Measurements from ENCODE around the gene PELI1. TPM values are rescaled to one million over a fixed set of nuclear protein-coding genes. Genes with fewer than 3 reads are reported as not detected.
A peak's percentile ranks its signal among the peaks of the same experiment; 100 is the strongest.

PELI1 gene
- total and polyA plus RNA-seq, 2 donors (not counting 3 experiments of a cell fraction or from before 2014, with no cell fraction given), result 14.2 to 30.9 TPM

DNA sequence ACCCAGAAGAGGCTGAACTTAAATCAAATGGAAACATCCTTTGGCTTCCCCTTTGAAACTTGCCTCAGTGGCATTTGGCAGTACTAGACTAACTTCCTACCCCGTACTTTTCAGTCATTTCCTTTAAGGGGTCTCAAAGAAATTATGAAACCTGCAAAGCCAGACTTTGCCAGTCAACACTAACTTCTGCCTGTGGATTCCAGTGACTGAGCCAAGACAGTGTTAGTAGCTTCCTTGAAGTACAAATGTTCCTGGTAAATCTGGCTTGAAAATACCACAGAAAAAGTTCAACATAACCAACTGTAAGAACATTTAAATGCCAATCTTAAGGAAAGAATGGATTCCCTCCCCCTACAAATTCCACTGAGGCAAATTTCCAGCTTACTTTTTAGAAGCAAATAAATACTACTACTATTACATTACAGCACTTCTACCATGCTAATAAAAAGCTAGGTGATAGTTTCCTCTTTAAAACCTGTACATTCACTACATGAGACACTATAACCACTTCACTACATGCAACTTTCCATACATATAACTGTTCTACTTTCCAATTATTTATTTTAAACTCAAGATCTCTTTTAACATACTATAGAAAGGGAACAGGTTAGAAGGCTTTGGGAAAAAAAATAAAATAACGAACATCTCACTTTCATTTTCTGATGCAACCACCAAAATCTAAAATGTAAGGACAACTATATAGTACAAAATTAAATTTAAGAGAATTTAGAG is 2.4 kb downstream of the PELI1 start:
- no peaks in the 10 kb centered on the region for H3K9me1 ChIP-seq (replicated peaks; ENCODE audit: control insufficient read depth, extremely low read depth, insufficient read depth, low read length)
- peak overlapping the region; percentile 74 for H3K27ac ChIP-seq (ENCODE audit: insufficient read depth, low read depth, low read length)
- ChIA-PET POLR2A (interaction anchor here (0.9 kb wide), 1 partner anchor 171 kb away, joined by 3 read pairs; no protein-coding TSS in a partner anchor), CTCF (interaction anchor here (0.7 to 4.3 kb wide), 11 partner anchors 8 to 187 kb away, joined by 3 to 36 read pairs (median 6); no protein-coding TSS in a partner anchor)
- no peak overlapping the region for H2AFZ ChIP-seq (ENCODE audit: low read depth, low read length)
- dilution Hi-C loops (cut with MboI; ENCODE audit: extremely low pct_ligation_motif_present, low sequenced_read_pairs), result no loop called here
- H3K9ac ChIP-seq (replicated peaks; ENCODE audit: extremely low read depth, insufficient read depth, low read length), result peak overlapping the region; percentile 86
- H4K20me1 ChIP-seq (replicated peaks; ENCODE audit: control insufficient read depth, extremely low read depth, insufficient read depth, low read length), result no peaks in the 10 kb centered on the region
- H3K4me3 ChIP-seq (replicated peaks in 1 of 3; ENCODE audit: insufficient read depth in 1 of 3, low read depth in 1 of 3, low read length in 3 of 3), result peak overlapping the region; percentile 70 to 90 (median 83)
- peaks cover 72% of the 10 kb centered on the region for H3K79me2 ChIP-seq (ENCODE audit: control insufficient read depth, insufficient read depth, low read length)
- peaks cover 0 to 4% of the 10 kb centered on the region in 2 experiments for H3K27me3 ChIP-seq (ENCODE audit: control insufficient read depth in 2 of 2, insufficient read depth in 2 of 2, low read length in 2 of 2)
- intact Hi-C loops (cut with micrococcal nuclease), result loop anchor here (5.0 to 10.0 kb wide), 3 partner anchors 260 to 503 kb away; partner anchors contain the start of gene AFTPH
- no peaks in the 10 kb centered on the region for H3K36me3 ChIP-seq (ENCODE audit: control insufficient read depth in 2 of 2, extremely low read depth in 1 of 2, insufficient read depth in 2 of 2, low read length in 2 of 2)
- peaks cover 29% of the 10 kb centered on the region for H3K4me1 ChIP-seq (ENCODE audit: control insufficient read depth, extremely low read depth, insufficient read depth, low read length)
- TF ChIP-seq FOS (IDR thresholded peaks at IDR 0.05; ENCODE audit: borderline replicate concordance, insufficient read depth, low read length), result no peak
- TF ChIP-seq, protein P1, sequence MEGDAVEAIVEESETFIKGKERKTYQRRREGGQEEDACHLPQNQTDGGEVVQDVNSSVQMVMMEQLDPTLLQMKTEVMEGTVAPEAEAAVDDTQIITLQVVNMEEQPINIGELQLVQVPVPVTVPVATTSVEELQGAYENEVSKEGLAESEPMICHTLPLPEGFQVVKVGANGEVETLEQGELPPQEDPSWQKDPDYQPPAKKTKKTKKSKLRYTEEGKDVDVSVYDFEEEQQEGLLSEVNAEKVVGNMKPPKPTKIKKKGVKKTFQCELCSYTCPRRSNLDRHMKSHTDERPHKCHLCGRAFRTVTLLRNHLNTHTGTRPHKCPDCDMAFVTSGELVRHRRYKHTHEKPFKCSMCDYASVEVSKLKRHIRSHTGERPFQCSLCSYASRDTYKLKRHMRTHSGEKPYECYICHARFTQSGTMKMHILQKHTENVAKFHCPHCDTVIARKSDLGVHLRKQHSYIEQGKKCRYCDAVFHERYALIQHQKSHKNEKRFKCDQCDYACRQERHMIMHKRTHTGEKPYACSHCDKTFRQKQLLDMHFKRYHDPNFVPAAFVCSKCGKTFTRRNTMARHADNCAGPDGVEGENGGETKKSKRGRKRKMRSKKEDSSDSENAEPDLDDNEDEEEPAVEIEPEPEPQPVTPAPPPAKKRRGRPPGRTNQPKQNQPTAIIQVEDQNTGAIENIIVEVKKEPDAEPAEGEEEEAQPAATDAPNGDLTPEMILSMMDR (IDR thresholded peaks at IDR 0.05; ENCODE audit: extremely low read depth in 1 of 2, insufficient read depth in 1 of 2, low read depth in 1 of 2, low read length in 2 of 2), result no peak
- no peak for TF ChIP-seq GATA2 (IDR thresholded peaks at IDR 0.05; ENCODE audit: insufficient read depth, insufficient read length, low read depth, low read length)
- TF ChIP-seq, protein P2, sequence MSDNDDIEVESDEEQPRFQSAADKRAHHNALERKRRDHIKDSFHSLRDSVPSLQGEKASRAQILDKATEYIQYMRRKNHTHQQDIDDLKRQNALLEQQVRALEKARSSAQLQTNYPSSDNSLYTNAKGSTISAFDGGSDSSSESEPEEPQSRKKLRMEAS (IDR thresholded peaks at IDR 0.05; ENCODE audit: insufficient read depth, insufficient read length), result no peak
- TF ChIP-seq POLR2AphosphoS5 (IDR thresholded peaks at IDR 0.05; ENCODE audit: insufficient read depth, low read depth, low read length), result no peak
- TF ChIP-seq EZH2 (IDR thresholded peaks at IDR 0.05; ENCODE audit: borderline replicate concordance, low read depth, low read length, severe bottlenecking), result no peak
- no peak for TF ChIP-seq JUN (IDR thresholded peaks at IDR 0.05; ENCODE audit: borderline replicate concordance, insufficient read depth, insufficient read length, low read depth)
- TF ChIP-seq POLR2A (IDR thresholded peaks at IDR 0.05; ENCODE audit: low read depth, low read length), result no peak
- TF ChIP-seq MYC (IDR thresholded peaks at IDR 0.05; ENCODE audit: low read depth, low read length), result no peak
- no peaks in the 10 kb centered on the region for H3K9me3 ChIP-seq (replicated peaks; ENCODE audit: control insufficient read depth, insufficient read depth, low read length)
- no TSS peak for BruUV-seq (replicated peaks)
- FAIRE-seq (peak; percentile 26), DNase-seq (ENCODE audit: low read depth, low spot score) (peak; percentile 70)
- peak overlapping the region; percentile 84 for H3K4me2 ChIP-seq (ENCODE audit: insufficient read depth, low read length)
